IMR-90 (cell line): ENCODE data around the gene FBXL13.

Source experiments
- BHLHE40 ChIP-seq: fragments of 150-350 bp; IDR thresholded peaks from 2 replicates; pipeline ENCODE4 v1.6.1; 2016; ENCODE audit warnings: mild to moderate bottlenecking, low read depth, low read length
- CEBPB ChIP-seq: IDR thresholded peaks from 2 replicates; pipeline ENCODE4 v1.6.1; 2012; ENCODE audit warnings: low read depth, low read length, improper control_type of control experiment
- CTCF ChIP-seq: conservative IDR thresholded peaks from 2 replicates; pipeline ENCODE4 v1.5.1; 2012; ENCODE audit warnings: mild to moderate bottlenecking, low read depth, low read length, improper control_type of control experiment
- ELK1 ChIP-seq: fragments of 150-350 bp; IDR thresholded peaks from 2 replicates; pipeline ENCODE4 v1.6.1; 2016; ENCODE audit warnings: low read depth, mild to moderate bottlenecking, low read length, moderate library complexity, borderline replicate concordance
- FOS ChIP-seq: fragments of 150-350 bp; IDR thresholded peaks from 2 replicates; pipeline ENCODE4 v1.6.1; 2016; ENCODE audit warnings: low read depth, low read length
- MAFK ChIP-seq: IDR thresholded peaks from 2 replicates; pipeline ENCODE4 v1.6.1; 2012; ENCODE audit warnings: low read depth, low read length, improper control_type of control experiment
- MAZ ChIP-seq: IDR thresholded peaks from 2 replicates; pipeline ENCODE4 v1.6.1; 2012; ENCODE audit warnings: low read depth, mild to moderate bottlenecking, low read length, improper control_type of control experiment, moderate library complexity, borderline replicate concordance
- MXI1 ChIP-seq: IDR thresholded peaks from 2 replicates; pipeline ENCODE4 v1.6.1; 2012; ENCODE audit warnings: low read depth, mild to moderate bottlenecking, low read length, moderate library complexity, borderline replicate concordance
- NFE2L2 ChIP-seq: fragments of 150-350 bp; IDR thresholded peaks from 2 replicates; pipeline ENCODE4 v1.6.1; 2016; ENCODE audit warnings: low read depth, mild to moderate bottlenecking, low read length
- POLR2A ChIP-seq: IDR thresholded peaks from 2 replicates; pipeline ENCODE4 v1.6.1; 2012; ENCODE audit warnings: mild to moderate bottlenecking, low read depth, low read length
- RAD21 ChIP-seq: IDR thresholded peaks from 2 replicates; pipeline ENCODE4 v1.6.1; 2012; ENCODE audit warnings: low read length, improper control_type of control experiment
- RFX5 ChIP-seq: IDR thresholded peaks from 2 replicates; pipeline ENCODE4 v1.8.0; 2012; ENCODE audit warnings: low read depth, mild to moderate bottlenecking, low read length, moderate library complexity
- SMC3 ChIP-seq: fragments of 150-350 bp; IDR thresholded peaks from 2 replicates; pipeline ENCODE4 v1.6.1; 2016; ENCODE audit warnings: low read depth, mild to moderate bottlenecking, antibody characterized with exemption, low read length, moderate library complexity
- TF ChIP-seq, protein P1 (sequence below): fragments of 150-350 bp; IDR thresholded peaks from 2 replicates; pipeline ENCODE4 v1.6.1; 2017; ENCODE audit warnings: mild to moderate bottlenecking, antibody characterized with exemption, low read length, low read depth

DNA sequence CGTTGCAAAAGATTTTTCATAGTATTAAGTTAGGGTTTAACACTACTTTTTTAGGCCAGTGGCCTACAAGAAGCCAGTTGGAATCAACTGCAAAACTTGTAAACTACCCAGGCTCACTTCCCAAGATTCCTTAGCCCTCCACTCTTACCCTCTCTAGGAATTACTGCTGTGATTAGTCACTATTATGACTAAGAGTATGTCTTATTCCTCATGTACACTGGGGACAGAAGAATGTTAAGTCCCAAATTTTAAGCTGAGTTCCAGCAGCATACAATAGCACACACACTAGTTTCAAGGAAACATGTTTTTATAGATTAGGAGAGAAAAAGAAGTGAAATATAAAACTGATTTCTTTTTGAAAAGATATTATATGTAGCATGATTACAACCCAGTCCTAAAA is 42.8 kb downstream of the FBXL13 start:
- TF ChIP-seq CTCF (no peak), MXI1 (no peak), POLR2A (no peak), RFX5 (no peak), CEBPB (no peak), SMC3 (no peak), FOS (no peak), MAFK (no peak), ELK1 (no peak), BHLHE40 (no peak), RAD21 (no peak), MAZ (no peak), NFE2L2 (no peak)
- TF ChIP-seq, protein P1, sequence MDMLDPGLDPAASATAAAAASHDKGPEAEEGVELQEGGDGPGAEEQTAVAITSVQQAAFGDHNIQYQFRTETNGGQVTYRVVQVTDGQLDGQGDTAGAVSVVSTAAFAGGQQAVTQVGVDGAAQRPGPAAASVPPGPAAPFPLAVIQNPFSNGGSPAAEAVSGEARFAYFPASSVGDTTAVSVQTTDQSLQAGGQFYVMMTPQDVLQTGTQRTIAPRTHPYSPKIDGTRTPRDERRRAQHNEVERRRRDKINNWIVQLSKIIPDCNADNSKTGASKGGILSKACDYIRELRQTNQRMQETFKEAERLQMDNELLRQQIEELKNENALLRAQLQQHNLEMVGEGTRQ, result no peak
